ENCODE data around the gene TUSC2.

Gene TUSC2

GRCh38 chr3:50298836-50299637 lies 29.0 kb downstream of the TUSC2 start, which contains the start of the genes HYAL3 and NAA80 (continued):
- TF ChIP-seq ZNF398 (tag by site-specific recombination; IDR thresholded peaks at IDR 0.05), result peak; percentile 99
- TF ChIP-seq ZNF600 (tag by site-specific recombination; IDR thresholded peaks at IDR 0.05), result peak; percentile 97
- peak; percentile 50; the same call in 1 of the 2 replicates for TF ChIP-seq ZNF692 (tag by site-specific recombination; IDR thresholded peaks at IDR 0.05)
- peak; percentile 62 for TF ChIP-seq SP7 (tag by site-specific recombination; IDR thresholded peaks at IDR 0.05)
- peak; percentile 91 for TF ChIP-seq KLF9 (tag by site-specific recombination; IDR thresholded peaks at IDR 0.05; ENCODE audit: low read depth)
- TF ChIP-seq ZNF37A (tag by site-specific recombination; IDR thresholded peaks at IDR 0.05), result no peak
- 0 out of 2 replicates have a peak, but pooled peaks have one; percentile 8 for TF ChIP-seq ZFHX2 (tag by site-specific recombination; conservative IDR thresholded peaks at IDR 0.05)
- peak; percentile 80; the same call in 1 of the 2 replicates for TF ChIP-seq ZNF391 (tag by site-specific recombination; IDR thresholded peaks at IDR 0.05; ENCODE audit: borderline replicate concordance, low read depth)
- TF ChIP-seq REPIN1 (tag by site-specific recombination; IDR thresholded peaks at IDR 0.05; ENCODE audit: low read depth), result 0 out of 2 replicates have a peak, but pooled peaks have one; percentile 65
- 0 out of 2 replicates have a peak, but pooled peaks have one; percentile 26 for TF ChIP-seq ZNF610 (tag by site-specific recombination; IDR thresholded peaks at IDR 0.05; ENCODE audit: borderline replicate concordance)
- TF ChIP-seq ZNF211 (tag by site-specific recombination; IDR thresholded peaks at IDR 0.05; ENCODE audit: low read depth), result no peak
- peak; percentile 92 for TF ChIP-seq KLF1 (tag by site-specific recombination; IDR thresholded peaks at IDR 0.05)
- TF ChIP-seq ZNF341 (tag by site-specific recombination; IDR thresholded peaks at IDR 0.05; ENCODE audit: low read depth), result peak; percentile 82
- TF ChIP-seq PRDM10 (tag by site-specific recombination; IDR thresholded peaks at IDR 0.05), result peak; percentile 44
- no peak for TF ChIP-seq ELK4 (IDR thresholded peaks at IDR 0.05; ENCODE audit: borderline replicate concordance, low read depth, low read length)
- TF ChIP-seq SP3 (tag by site-specific recombination; IDR thresholded peaks at IDR 0.05), result peak; percentile 79
- TF ChIP-seq ZIC2 (tag by site-specific recombination; IDR thresholded peaks at IDR 0.05), result no peak; the same call in 1 of the 2 replicates
- TF ChIP-seq ZNF501 (tag by site-specific recombination; IDR thresholded peaks at IDR 0.05), result peak; percentile 87
- no peak for TF ChIP-seq ZNF560 (tag by site-specific recombination; IDR thresholded peaks at IDR 0.05; ENCODE audit: borderline replicate concordance)
- TF ChIP-seq ZBTB8A (tag by site-specific recombination; IDR thresholded peaks at IDR 0.05), result no peak; the same call in 1 of the 2 replicates
- peak; percentile 96 for TF ChIP-seq SP2 (tag by site-specific recombination; IDR thresholded peaks at IDR 0.05)
- TF ChIP-seq TSHZ1 (tag by site-specific recombination; IDR thresholded peaks at IDR 0.05; ENCODE audit: borderline replicate concordance), result peak; percentile 52; the same call in 1 of the 2 replicates
- 0 out of 2 replicates have a peak, but pooled peaks have one; percentile 29 for TF ChIP-seq ZNF169 (tag by site-specific recombination; IDR thresholded peaks at IDR 0.05)
- 0 out of 2 replicates have a peak, but pooled peaks have one; percentile 33 for TF ChIP-seq ZEB2 (tag by site-specific recombination; IDR thresholded peaks at IDR 0.05)
- peak; percentile 85 for TF ChIP-seq KLF10 (tag by site-specific recombination; IDR thresholded peaks at IDR 0.05)
- no peak for TF ChIP-seq YY1 (tag by site-specific recombination; IDR thresholded peaks at IDR 0.05)
- no peak for TF ChIP-seq ZNF837 (tag by site-specific recombination; IDR thresholded peaks at IDR 0.05)
